ENCODE results near the gene RABGAP1L.
"Not testable (repeated sequence)": the region's sequence is repeated elsewhere in the genome, so short reads cannot be mapped to it uniquely, and the experiment has no call there.

Gene RABGAP1L

GRCh38 chr1:174815036-174815435 lies 655.7 kb downstream of the RABGAP1L start:
- H3K4me3 ChIP-seq (ENCODE audit: insufficient read depth, low read length, poor library complexity, severe bottlenecking) = no peak overlapping the region
- H3K9me2 ChIP-seq (replicated peaks; ENCODE audit: insufficient read depth, low read length) = no peaks in the 10 kb centered on the region
- H2AFZ ChIP-seq (ENCODE audit: low read depth, low read length, severe bottlenecking) = no peak overlapping the region
- no peaks in the 10 kb centered on the region for H4K20me1 ChIP-seq (ENCODE audit: low read depth, low read length)
- peaks cover 6% of the 10 kb centered on the region; the same call in 1 of the 2 replicates for H3K36me3 ChIP-seq (ENCODE audit: low read length)
- peak overlapping the region; percentile 22; the same call in 1 of the 2 replicates for H3K27ac ChIP-seq (ENCODE audit: low read depth, low read length)
- no peaks in the 10 kb centered on the region for H3K27me3 ChIP-seq (ENCODE audit: low read length)
- H3K79me2 ChIP-seq (ENCODE audit: insufficient read depth, low read length) = no peaks in the 10 kb centered on the region
- TF ChIP-seq, protein P1, sequence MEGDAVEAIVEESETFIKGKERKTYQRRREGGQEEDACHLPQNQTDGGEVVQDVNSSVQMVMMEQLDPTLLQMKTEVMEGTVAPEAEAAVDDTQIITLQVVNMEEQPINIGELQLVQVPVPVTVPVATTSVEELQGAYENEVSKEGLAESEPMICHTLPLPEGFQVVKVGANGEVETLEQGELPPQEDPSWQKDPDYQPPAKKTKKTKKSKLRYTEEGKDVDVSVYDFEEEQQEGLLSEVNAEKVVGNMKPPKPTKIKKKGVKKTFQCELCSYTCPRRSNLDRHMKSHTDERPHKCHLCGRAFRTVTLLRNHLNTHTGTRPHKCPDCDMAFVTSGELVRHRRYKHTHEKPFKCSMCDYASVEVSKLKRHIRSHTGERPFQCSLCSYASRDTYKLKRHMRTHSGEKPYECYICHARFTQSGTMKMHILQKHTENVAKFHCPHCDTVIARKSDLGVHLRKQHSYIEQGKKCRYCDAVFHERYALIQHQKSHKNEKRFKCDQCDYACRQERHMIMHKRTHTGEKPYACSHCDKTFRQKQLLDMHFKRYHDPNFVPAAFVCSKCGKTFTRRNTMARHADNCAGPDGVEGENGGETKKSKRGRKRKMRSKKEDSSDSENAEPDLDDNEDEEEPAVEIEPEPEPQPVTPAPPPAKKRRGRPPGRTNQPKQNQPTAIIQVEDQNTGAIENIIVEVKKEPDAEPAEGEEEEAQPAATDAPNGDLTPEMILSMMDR (IDR thresholded peaks at IDR 0.05; ENCODE audit: insufficient read depth, low read length, poor library complexity, severe bottlenecking) = no peak
- no peak for TF ChIP-seq EZH2phosphoT487 (conservative IDR thresholded peaks at IDR 0.05; ENCODE audit: low read length)
- H3K9me3 ChIP-seq (ENCODE audit: insufficient read depth, low read length) = no peaks in the 10 kb centered on the region
- H3F3A ChIP-seq (ENCODE audit: insufficient read depth) = peaks cover 12% of the 10 kb centered on the region; the same call in 1 of the 2 replicates
- H3K9ac ChIP-seq (ENCODE audit: low read length) = no peak overlapping the region
- peak overlapping the region; percentile 53 for H3K4me2 ChIP-seq (ENCODE audit: low read depth, low read length, poor library complexity, severe bottlenecking)

DNA sequence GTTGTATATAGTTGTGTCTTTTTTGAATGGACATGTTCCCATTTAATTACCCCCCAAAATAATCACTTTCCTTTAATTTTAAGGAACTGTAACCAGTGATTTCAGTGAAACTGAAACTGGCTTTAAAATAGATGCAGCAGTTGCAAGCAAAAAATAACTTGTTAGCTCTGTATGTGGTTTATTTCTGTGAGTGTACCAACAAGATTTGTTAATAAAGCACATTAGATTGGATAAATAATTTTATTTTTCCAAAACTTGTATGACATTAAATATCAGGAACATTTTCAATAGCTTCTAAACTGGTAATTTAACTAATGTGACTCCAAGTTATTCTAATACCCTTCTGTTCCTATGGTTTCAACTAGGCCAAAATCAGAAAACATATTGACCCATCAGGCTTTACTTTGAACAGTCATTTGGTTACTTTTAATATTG lies 656.2 kb downstream of the RABGAP1L start:
- peak overlapping the region; percentile 53 for H3K4me2 ChIP-seq (ENCODE audit: low read depth, low read length, poor library complexity, severe bottlenecking)
- H3K9me3 ChIP-seq (ENCODE audit: insufficient read depth, low read length) = no peaks in the 10 kb centered on the region
- H3K79me2 ChIP-seq (ENCODE audit: insufficient read depth, low read length) = no peaks in the 10 kb centered on the region
- TF ChIP-seq, protein P1 (IDR thresholded peaks at IDR 0.05; ENCODE audit: insufficient read depth, low read length, poor library complexity, severe bottlenecking) = no peak
- no peak for TF ChIP-seq EZH2phosphoT487 (conservative IDR thresholded peaks at IDR 0.05; ENCODE audit: low read length)
- no peaks in the 10 kb centered on the region for H3K9me2 ChIP-seq (replicated peaks; ENCODE audit: insufficient read depth, low read length)
- no peaks in the 10 kb centered on the region for H4K20me1 ChIP-seq (ENCODE audit: low read depth, low read length)
- H3K9ac ChIP-seq (ENCODE audit: low read length) = no peak overlapping the region
- peaks cover 12% of the 10 kb centered on the region; the same call in 1 of the 2 replicates for H3F3A ChIP-seq (ENCODE audit: insufficient read depth)
- H3K4me3 ChIP-seq (ENCODE audit: insufficient read depth, low read length, poor library complexity, severe bottlenecking) = no peak overlapping the region
- peak overlapping the region; percentile 22; the same call in 1 of the 2 replicates for H3K27ac ChIP-seq (ENCODE audit: low read depth, low read length)
- H2AFZ ChIP-seq (ENCODE audit: low read depth, low read length, severe bottlenecking) = no peak overlapping the region
- H3K36me3 ChIP-seq (ENCODE audit: low read length) = peaks cover 6% of the 10 kb centered on the region; the same call in 1 of the 2 replicates
- no peaks in the 10 kb centered on the region for H3K27me3 ChIP-seq (ENCODE audit: low read length)

GRCh38 chr1:174816621-174817020 lies 657.3 kb downstream of the RABGAP1L start:
- H2AFZ ChIP-seq (ENCODE audit: low read depth, low read length, severe bottlenecking); H3K27me3 ChIP-seq (ENCODE audit: low read length); H3K9me3 ChIP-seq (ENCODE audit: insufficient read depth, low read length); H3K27ac ChIP-seq (ENCODE audit: low read depth, low read length); H4K20me1 ChIP-seq (ENCODE audit: low read depth, low read length); H3K9me2 ChIP-seq (replicated peaks; ENCODE audit: insufficient read depth, low read length); H3K36me3 ChIP-seq (ENCODE audit: low read length); H3K4me3 ChIP-seq (ENCODE audit: insufficient read depth, low read length, poor library complexity, severe bottlenecking); H3K79me2 ChIP-seq (ENCODE audit: insufficient read depth, low read length); H3K9ac ChIP-seq (ENCODE audit: low read length); H3K4me2 ChIP-seq (ENCODE audit: low read depth, low read length, poor library complexity, severe bottlenecking): not testable (repeated sequence)
- H3F3A ChIP-seq (ENCODE audit: insufficient read depth) = peaks cover 12% of the 10 kb centered on the region; the same call in 1 of the 2 replicates

GRCh38 chr1:174818014-174818616 lies 658.8 kb downstream of the RABGAP1L start:
- Histone ChIP-seq H4K20me1 (ENCODE audit: low read depth, low read length) (no peaks in the 10 kb centered on the region), H2AFZ (ENCODE audit: low read depth, low read length, severe bottlenecking) (no peak overlapping the region), H3K79me2 (ENCODE audit: insufficient read depth, low read length) (no peaks in the 10 kb centered on the region), H3K9me2 (replicated peaks; ENCODE audit: insufficient read depth, low read length) (no peaks in the 10 kb centered on the region), H3K9ac (ENCODE audit: low read length) (no peak overlapping the region), H3K4me2 (ENCODE audit: low read depth, low read length, poor library complexity, severe bottlenecking) (no peak overlapping the region), H3K27me3 (ENCODE audit: low read length) (no peaks in the 10 kb centered on the region), H3K36me3 (ENCODE audit: low read length) (no peaks in the 10 kb centered on the region), H3K9me3 (ENCODE audit: insufficient read depth, low read length) (no peaks in the 10 kb centered on the region), H3K27ac (ENCODE audit: low read depth, low read length) (no peak overlapping the region), H3F3A (ENCODE audit: insufficient read depth) (peaks cover 7% of the 10 kb centered on the region; the same call in 1 of the 2 replicates), H3K4me3 (ENCODE audit: insufficient read depth, low read length, poor library complexity, severe bottlenecking) (no peak overlapping the region)
- TF ChIP-seq EZH2phosphoT487 (conservative IDR thresholded peaks at IDR 0.05; ENCODE audit: low read length) = no peak
- TF ChIP-seq, protein P1 (IDR thresholded peaks at IDR 0.05; ENCODE audit: insufficient read depth, low read length, poor library complexity, severe bottlenecking) = no peak
